ENCODE measurements around the gene NAA60.

- TF ChIP-seq CTCF (optimal IDR thresholded peaks at IDR 0.05 in 1 of 3, IDR thresholded peaks at IDR 0.05 in 1 of 3, conservative IDR thresholded peaks at IDR 0.05 in 1 of 3; ENCODE audit: extremely low read depth in 1 of 3, insufficient read depth in 2 of 3, low read length in 3 of 3) (no peak), EZH2 (IDR thresholded peaks at IDR 0.05; ENCODE audit: low read length) (no peak)
Observed at GRCh38 chr16:3459401-3460090, 16.1 kb downstream of the NAA60 start.
